ENCODE measurements around the gene ZNF215. TPM values are rescaled to one million over a fixed set of nuclear protein-coding genes. Genes with fewer than 3 reads are reported as not detected.
"Not testable (repeated sequence)": the region's sequence is repeated elsewhere in the genome, so short reads cannot be mapped to it uniquely, and the experiment has no call there.

ZNF215 gene
- total RNA-seq, 2 donors from 2014 or later: 9.9 to 10.2 TPM

- no peak overlapping the region for H3K27ac Mint-ChIP-seq
- Histone ChIP-seq H3K4me3 (ENCODE audit: low read length) (no peak overlapping the region), H3K27me3 (ENCODE audit: control insufficient read depth, insufficient read depth, low read length, poor library complexity, severe bottlenecking) (no peaks in the 10 kb centered on the region), H3K9me3 (ENCODE audit: control insufficient read depth, low read length) (no peaks in the 10 kb centered on the region), H3K9ac (ENCODE audit: extremely low read depth, low read length, poor library complexity, severe bottlenecking) (no peak overlapping the region), H3K36me3 (ENCODE audit: control insufficient read depth, insufficient read depth, low read length) (no peaks in the 10 kb centered on the region), H3K27ac (ENCODE audit: low read depth, low read length) (no peak overlapping the region), H3K4me1 (ENCODE audit: control insufficient read depth, insufficient read depth, low read length) (no peaks in the 10 kb centered on the region)
- no peak for TF ChIP-seq CTCF (conservative IDR thresholded peaks at IDR 0.05)
- H3K36me3 Mint-ChIP-seq (ENCODE audit: low read depth): peaks cover 22% of the 10 kb centered on the region
- no peak for DNase-seq
- H3K27me3 Mint-ChIP-seq (ENCODE audit: insufficient read depth): no peaks in the 10 kb centered on the region
- WGBS, 2 experiments (ENCODE audit: insufficient coverage in 1 of 2, insufficient read length in 1 of 2): 100% methylated on average over 1 to 3 of the region's 3 CpGs
- H3K4me1 Mint-ChIP-seq: no peaks in the 10 kb centered on the region
- no peaks in the 10 kb centered on the region for H3K9me3 Mint-ChIP-seq
- no peak overlapping the region for H3K4me3 Mint-ChIP-seq
Measured at GRCh38 chr11:6943131-6943530, 16.9 kb downstream of the ZNF215 start.

DNA sequence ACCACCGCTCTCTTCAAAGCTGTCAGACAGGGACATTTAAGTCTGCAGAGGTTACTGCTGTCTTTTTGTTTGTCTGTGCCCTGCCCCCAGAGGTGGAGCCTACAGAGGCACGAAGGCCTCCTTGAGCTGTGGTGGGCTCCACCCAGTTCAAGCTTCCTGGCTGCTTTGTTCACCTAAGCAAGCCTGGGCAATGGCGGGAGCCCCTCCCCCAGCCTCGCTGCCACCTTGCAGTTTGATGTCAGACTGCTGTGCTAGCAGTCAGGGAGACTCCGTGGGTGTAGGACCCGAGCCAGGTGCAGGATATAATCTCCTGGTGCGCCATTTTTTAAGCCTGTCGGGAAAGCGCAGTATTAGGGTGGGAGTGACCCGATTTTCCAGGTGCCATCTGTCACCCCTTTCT is 28.0 kb downstream of the ZNF215 start:
- H3K4me1 ChIP-seq (ENCODE audit: control insufficient read depth, insufficient read depth, low read length); H3K4me3 ChIP-seq (ENCODE audit: low read length); H3K9ac ChIP-seq (ENCODE audit: extremely low read depth, low read length, poor library complexity, severe bottlenecking); H3K27ac Mint-ChIP-seq; H3K4me1 Mint-ChIP-seq; H3K27ac ChIP-seq (ENCODE audit: low read depth, low read length); H3K27me3 Mint-ChIP-seq (ENCODE audit: insufficient read depth); H3K9me3 ChIP-seq (ENCODE audit: control insufficient read depth, low read length); H3K4me3 Mint-ChIP-seq; H3K27me3 ChIP-seq (ENCODE audit: control insufficient read depth, insufficient read depth, low read length, poor library complexity, severe bottlenecking); DNase-seq: not testable (repeated sequence)
- peaks cover 12% of the 10 kb centered on the region for H3K36me3 ChIP-seq (ENCODE audit: control insufficient read depth, insufficient read depth, low read length)
- peaks cover 14% of the 10 kb centered on the region for H3K9me3 Mint-ChIP-seq
- peaks cover 51% of the 10 kb centered on the region for H3K36me3 Mint-ChIP-seq (ENCODE audit: low read depth)
- 92 to 96% methylated on average over 7 to 9 of the region's 10 CpGs for WGBS, 2 experiments (ENCODE audit: insufficient coverage in 1 of 2, insufficient read length in 1 of 2)

DNA sequence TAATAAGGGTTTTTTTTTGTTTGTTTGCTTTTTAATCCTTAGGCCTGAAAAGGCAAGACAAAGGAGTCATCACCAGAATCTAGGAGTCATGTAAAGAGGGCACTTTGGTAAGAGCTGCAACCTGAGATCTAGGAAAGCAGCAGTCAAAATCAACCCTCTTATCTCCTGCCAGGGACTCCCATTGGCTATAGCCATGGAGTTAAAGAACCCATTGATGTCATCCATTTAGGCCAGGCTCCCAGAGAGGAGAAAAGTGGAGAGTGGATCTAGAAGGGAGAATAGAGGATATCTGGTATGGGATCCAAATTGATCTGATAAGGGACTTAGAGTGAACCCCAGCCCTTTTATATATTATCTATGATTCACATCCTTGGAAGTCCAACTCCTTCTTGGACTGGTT is 35.9 kb downstream of the ZNF215 start:
- H3K4me3 Mint-ChIP-seq: no peak overlapping the region
- no peaks in the 10 kb centered on the region for H3K27me3 Mint-ChIP-seq (ENCODE audit: insufficient read depth)
- TF ChIP-seq CTCF (conservative IDR thresholded peaks at IDR 0.05): no peak
- H3K4me1 Mint-ChIP-seq: no peaks in the 10 kb centered on the region
- no peak overlapping the region for H3K27ac Mint-ChIP-seq
- no peak for DNase-seq
- H3K9me3 ChIP-seq (ENCODE audit: control insufficient read depth, low read length): no peaks in the 10 kb centered on the region
- no peaks in the 10 kb centered on the region for H3K36me3 ChIP-seq (ENCODE audit: control insufficient read depth, insufficient read depth, low read length)
- H3K9ac ChIP-seq (ENCODE audit: extremely low read depth, low read length, poor library complexity, severe bottlenecking): no peak overlapping the region
- H3K4me1 ChIP-seq (ENCODE audit: control insufficient read depth, insufficient read depth, low read length): no peaks in the 10 kb centered on the region
- H3K27ac ChIP-seq (ENCODE audit: low read depth, low read length): no peak overlapping the region
- H3K27me3 ChIP-seq (ENCODE audit: control insufficient read depth, insufficient read depth, low read length, poor library complexity, severe bottlenecking): no peaks in the 10 kb centered on the region
- H3K36me3 Mint-ChIP-seq (ENCODE audit: low read depth): peaks cover 8% of the 10 kb centered on the region
- H3K4me3 ChIP-seq (ENCODE audit: low read length): no peak overlapping the region
- H3K9me3 Mint-ChIP-seq: peaks cover 6% of the 10 kb centered on the region

- H3K36me3 ChIP-seq (ENCODE audit: control insufficient read depth, insufficient read depth, low read length): no peaks in the 10 kb centered on the region
- no peak for TF ChIP-seq CTCF (conservative IDR thresholded peaks at IDR 0.05)
- no peak overlapping the region for H3K27ac ChIP-seq (ENCODE audit: low read depth, low read length)
- H3K4me3 ChIP-seq (ENCODE audit: low read length): no peak overlapping the region
- no peaks in the 10 kb centered on the region for H3K4me1 ChIP-seq (ENCODE audit: control insufficient read depth, insufficient read depth, low read length)
- no peaks in the 10 kb centered on the region for H3K9me3 ChIP-seq (ENCODE audit: control insufficient read depth, low read length)
- Mint-ChIP-seq H3K9me3 (peaks cover 12% of the 10 kb centered on the region), H3K27ac (no peak overlapping the region), H3K4me3 (no peak overlapping the region), H3K4me1 (no peaks in the 10 kb centered on the region), H3K27me3 (ENCODE audit: insufficient read depth) (no peaks in the 10 kb centered on the region), H3K36me3 (ENCODE audit: low read depth) (peaks cover 9% of the 10 kb centered on the region)
- H3K9ac ChIP-seq (ENCODE audit: extremely low read depth, low read length, poor library complexity, severe bottlenecking): no peak overlapping the region
- WGBS, 2 experiments (ENCODE audit: insufficient coverage in 1 of 2, insufficient read length in 1 of 2): 92 to 100% methylated on average over 1 of the region's 1 CpG
- DNase-seq: no peak
- no peaks in the 10 kb centered on the region for H3K27me3 ChIP-seq (ENCODE audit: control insufficient read depth, insufficient read depth, low read length, poor library complexity, severe bottlenecking)
Measured at GRCh38 chr11:6962673-6963072, 36.4 kb downstream of the ZNF215 start.

Measured in endodermal cell (in vitro differentiated cells).